K562 (cell line): ENCODE results near the gene TTLL9. TPM values are rescaled to one million over a fixed set of nuclear protein-coding genes. Genes with fewer than 3 reads are reported as not detected.

Source experiments
- ATAC-seq: fragments of 200-7000 bp; cut with Tn5 transposase; 3 replicates; pipeline ENCODE4 v1.9.1; 2020; ENCODE audit warnings: moderate library complexity
- BruUV-seq: library from RNA; stranded (reverse); fragments of 400-500 nt; replicated peaks from 2 replicates; lab custom pipeline; 2021; lab: Mats Ljungman, UMichigan
- CTCF ChIA-PET: fragments of 300-600 bp; formaldehyde crosslinking; extraction: SDS; loops from one replicate; lab custom pipeline; 2021; ENCODE audit warnings: low intra/inter-chr PET ratio; lab: Yijun Ruan, JAX
- POLR2A ChIA-PET: fragments of 300-600, 350-650 bp; sonication (Branson Sonifier 250); formaldehyde crosslinking; extraction: SDS; loops from one replicate; lab custom pipeline; 2021; ENCODE audit warnings: antibody characterized with exemption, inconsistent platforms; lab: Yijun Ruan, JAX
- DNase-seq, 4 experiments: peaks; one replicate each; pipeline versions ENCODE4 v3.0.0 to v3.0.0-alpha.2; 2011 to 2018; ENCODE audit warnings: low spot score in 3 of 4, mixed read lengths in 3 of 4; ENCODE audit errors: extremely low read depth in 1 of 4
- FAIRE-seq: peaks from 2 replicates; lab custom pipeline; 2011; peaks lifted over from hg19 to GRCh38; lab: Jason Lieb, UNC
- H2AFZ ChIP-seq: 2 replicates; pipeline ENCODE4 v1.6.0; 2011; ENCODE audit warnings: low read depth, low read length, control low read depth, inconsistent platforms
- H3K27ac ChIP-seq: fragments of 200-600 bp; 3 replicates; pipeline ENCODE4 v1.8.0; 2011; ENCODE audit warnings: low read depth, mild to moderate bottlenecking, control low read depth, inconsistent platforms, low read length, moderate library complexity, mixed read lengths; ENCODE audit errors: extremely low read depth
- H3K27me3 ChIP-seq, 2 experiments: fragments of 300-600 bp in 1 of 2; 2 replicates in 1 of 2; 3 replicates in 1 of 2; pipeline versions ENCODE4 v1.6.0 to v1.8.0; 2011; ENCODE audit warnings: inconsistent platforms in 2 of 2, low read length in 2 of 2, mild to moderate bottlenecking in 1 of 2, mixed read lengths in 1 of 2, moderate library complexity in 1 of 2; ENCODE audit not compliant: control insufficient read depth in 2 of 2, insufficient read depth in 2 of 2
- H3K36me3 ChIP-seq: fragments of 300-600 bp; 3 replicates; pipeline ENCODE4 v1.8.0; 2011; ENCODE audit warnings: mild to moderate bottlenecking, low read length, inconsistent platforms; ENCODE audit not compliant: control insufficient read depth, insufficient read depth
- H3K4me1 ChIP-seq, 2 experiments: fragments of 200-600 bp in 1 of 2; replicated peaks in 1 of 2; 2 replicates in 1 of 2; 3 replicates in 1 of 2; pipeline versions ENCODE4 v1.5.1 to v1.8.0; 2011; ENCODE audit warnings: inconsistent platforms in 2 of 2, low read length in 2 of 2, mild to moderate bottlenecking in 1 of 2, mixed read lengths in 1 of 2, moderate library complexity in 1 of 2; ENCODE audit not compliant: control insufficient read depth in 2 of 2, insufficient read depth in 2 of 2
- H3K4me2 ChIP-seq: 2 replicates; pipeline ENCODE4 v1.6.1; 2011; ENCODE audit warnings: low read length, control low read depth, inconsistent platforms, mixed read lengths; ENCODE audit not compliant: insufficient read depth
- H3K4me3 ChIP-seq: fragments of 200-600 bp; sonication (generic), shearing (Covaris generic); 2 replicates; pipeline ENCODE4 v1.5.1; 2016; ENCODE audit warnings: control low read depth, inconsistent platforms
- H3K79me2 ChIP-seq: fragments of 200-600 bp; 3 replicates; pipeline ENCODE4 v1.8.0; 2011; ENCODE audit warnings: low read length, inconsistent platforms; ENCODE audit not compliant: control insufficient read depth, insufficient read depth
- H3K9ac ChIP-seq, 2 experiments: 2 replicates each; pipeline versions ENCODE4 v1.6.0 to v1.6.1; 2011; ENCODE audit warnings: low read depth in 2 of 2, low read length in 2 of 2, control low read depth in 1 of 2, inconsistent platforms in 1 of 2, mild to moderate bottlenecking in 1 of 2, mixed read lengths in 1 of 2; ENCODE audit not compliant: insufficient read depth in 1 of 2
- H3K9me1 ChIP-seq: one replicate; pipeline ENCODE4 v1.6.0; 2011; ENCODE audit warnings: inconsistent platforms, mild to moderate bottlenecking, low read length, moderate library complexity; ENCODE audit not compliant: control insufficient read depth, insufficient read depth
- H3K9me3 ChIP-seq: replicated peaks from 2 replicates; pipeline ENCODE4 v1.5.1; 2011; ENCODE audit warnings: low read depth, low read length, inconsistent platforms; ENCODE audit not compliant: control insufficient read depth, insufficient read depth
- H4K20me1 ChIP-seq: replicated peaks from 2 replicates; pipeline ENCODE4 v1.6.1; 2011; ENCODE audit warnings: low read length, inconsistent platforms, mixed read lengths; ENCODE audit not compliant: control insufficient read depth, insufficient read depth
- ELF2 ChIP-seq: fragments of 250-450 bp; sonication (Bioruptor Pico); IDR thresholded peaks from 2 replicates; pipeline ENCODE4 v1.5.0; 2021; ENCODE audit warnings: mild to moderate bottlenecking
- GATAD2B ChIP-seq: fragments of 450-650 bp; IDR thresholded peaks from 2 replicates; pipeline ENCODE4 v1.6.1; 2017; ENCODE audit warnings: mild to moderate bottlenecking, borderline replicate concordance
- KLF6 ChIP-seq: fragments of 250-450 bp; sonication (Bioruptor Pico); IDR thresholded peaks from 2 replicates; pipeline ENCODE4 v1.4.0; 2020; ENCODE audit warnings: mild to moderate bottlenecking, moderate library complexity, borderline replicate concordance
- MNT ChIP-seq, 2 experiments: fragments of 450-650 bp; conservative IDR thresholded peaks; 2 replicates each; pipeline ENCODE4 v1.6.1; 2017; ENCODE audit warnings: mild to moderate bottlenecking in 2 of 2, moderate library complexity in 2 of 2
- OTX1 ChIP-seq: fragments of 450-650 bp; formaldehyde crosslinking; IDR thresholded peaks from 2 replicates; pipeline ENCODE4 v1.4.0; 2022; ENCODE audit warnings: mild to moderate bottlenecking
- PBX2 ChIP-seq, 2 experiments: IDR thresholded peaks in 1 of 2; conservative IDR thresholded peaks in 1 of 2; 2 replicates each; pipeline ENCODE4 v1.6.1; 2016; ENCODE audit warnings: low read depth in 2 of 2, mild to moderate bottlenecking in 1 of 2, missing compliant biosample characterization in 1 of 2, missing genetic modification characterization in 1 of 2, moderate library complexity in 1 of 2
- PML ChIP-seq: IDR thresholded peaks from 2 replicates; pipeline ENCODE4 v1.6.1; 2012; ENCODE audit warnings: low read length, inconsistent platforms
- SP1 ChIP-seq: sonication (generic); formaldehyde crosslinking; IDR thresholded peaks from 2 replicates; pipeline ENCODE4 v1.8.1; 2022; ENCODE audit warnings: mild to moderate bottlenecking, missing genetic modification reagents
- SREBF2 ChIP-seq: sonication (generic); formaldehyde crosslinking; IDR thresholded peaks from 2 replicates; pipeline ENCODE4 v1.4.0; 2020; ENCODE audit warnings: mild to moderate bottlenecking, missing genetic modification reagents
- TBP ChIP-seq: optimal IDR thresholded peaks from 2 replicates; pipeline ENCODE3; 2011; ENCODE audit warnings: low read depth, low read length, improper control_type of control experiment
- ZFP36 ChIP-seq: fragments of 150-350 bp; IDR thresholded peaks from 2 replicates; pipeline ENCODE4 v1.6.1; 2018; ENCODE audit warnings: low read length, low read depth; ENCODE audit not compliant: partially characterized antibody
- ZNF140 ChIP-seq: fragments of 250-450 bp; sonication (Bioruptor Pico); IDR thresholded peaks from 2 replicates; pipeline ENCODE4 v1.8.0; 2021; ENCODE audit warnings: moderate library complexity, mild to moderate bottlenecking, inconsistent platforms
- ZNF316 ChIP-seq: fragments of 450-650 bp; IDR thresholded peaks from 2 replicates; pipeline ENCODE4 v1.6.1; 2016
- ZNF583 ChIP-seq: fragments of 250-450 bp; sonication (Bioruptor Pico); IDR thresholded peaks from 2 replicates; pipeline ENCODE4 v1.4.0; 2020
- WGBS: fragments of 100-300 bp; shearing (Covaris generic); methylation state at CpG from one replicate; pipeline ENCODE4 v1.1.6; 2016; ENCODE audit warnings: low coverage, mixed read lengths; ENCODE audit not compliant: insufficient coverage; ENCODE audit errors: missing lambda C conversion rate; 5-methylcytosine and 5-hydroxymethylcytosine counted together
- in situ Hi-C: fragments of 300-500 bp; cut with MboI; formaldehyde crosslinking; loops from 4 replicates; pipeline ENCODE4 v1.15.0; 2018; ENCODE audit warnings: inconsistent platforms, mixed read lengths
- intact Hi-C: fragments of 100-400 bp; cut with micrococcal nuclease; formaldehyde crosslinking; loops from 2 replicates; pipeline ENCODE4 v1.14.2; 2022
- polyA plus RNA-seq, 8 experiments: library from polyadenylated mRNA; depleted of rRNA in 4 of 8; stranded (reverse) in 5 of 8; unstranded in 3 of 8; fragments of >200 nt; fragmentation: Nextera tagmentation in 2 of 8; fragmentation: Illumina TruSeq in 1 of 8; extraction: Ambion mirVana in 2 of 8; extraction: Trizol in 1 of 8; gene quantifications; 2 replicates each; pipeline versions ENCODE4 v1.2.1 to v1.2.3, GENCODE V29; 2011 to 2014; ENCODE audit warnings: inconsistent platforms in 1 of 8, missing spikeins in 1 of 8
- total RNA-seq, 7 experiments: library from RNA; depleted of rRNA in 6 of 7; stranded (reverse); fragments of >200 nt in 6 of 7; fragmentation: Illumina TruSeq in 2 of 7; extraction: Trizol in 2 of 7; gene quantifications; 2 replicates each; pipeline versions ENCODE4 v1.2.1 to v1.2.3, GENCODE V29; 2011 to 2021; ENCODE audit warnings: low replicate concordance in 1 of 7
- TF ChIP-seq, protein P1 (sequence below): fragments of 250-450 bp; sonication (Bioruptor Pico); IDR thresholded peaks from 2 replicates; pipeline ENCODE4 v1.8.0; 2021; ENCODE audit warnings: mild to moderate bottlenecking, moderate library complexity

TTLL9 gene
- total and polyA plus RNA-seq, 9 of the 15 experiments (the other 6 are each of a cell fraction or from before 2014, with no cell fraction given) = 0.06 to 0.07 TPM; not detected in 7

GRCh38 chr20:31951530-31952453, 81.4 kb downstream of the TTLL9 start, which contains the start of gene PDRG1:
Gene PDRG1, minus strand, starts transcription at chr20:31952046. Its CDS starts 85 bp downstream, at chr20:31951961.
- peak within 1 kb of the TSS; percentile 74 for H2AFZ ChIP-seq
- H3K4me1 ChIP-seq = peaks cover 16 to 17% of the 10 kb centered on the region in 2 experiments
- peaks cover 4% of the 10 kb centered on the region for H3K9me1 ChIP-seq
- peak; percentile 93 for FAIRE-seq
- intact Hi-C loops (loop anchor here (1.0 to 5.0 kb wide), 6 partner anchors 23 to 141 kb away; no protein-coding TSS in a partner anchor), in situ Hi-C loops (loop anchor here (5.0 kb wide), 1 partner anchor 89 kb away; no protein-coding TSS in a partner anchor)
- H3K4me2 ChIP-seq = peak within 1 kb of the TSS; percentile 86
- CTCF ChIA-PET = interaction anchor here (1.6 to 3.5 kb wide), 2 partner anchors 98 to 129 kb away, joined by 5 to 49 read pairs; no protein-coding TSS in a partner anchor
- POLR2A ChIA-PET = interaction anchor here (0.6 to 2.4 kb wide), 6 partner anchors 9 to 113 kb away, joined by 3 to 11 read pairs (median 4); no protein-coding TSS in a partner anchor
- H3K4me3 ChIP-seq = peak within 1 kb of the TSS; percentile 63
- H3K27ac ChIP-seq = peak within 1 kb of the TSS; percentile 68
- TSS peak; percentile 55 for BruUV-seq
- peaks cover 10% of the 10 kb centered on the region for H3K9me3 ChIP-seq
- peak; percentile 94 to 98 (median 97) for DNase-seq
- H3K27me3 ChIP-seq = no peaks in the 10 kb centered on the region; a peak in 1 of 5 replicates
- H3K9ac ChIP-seq = peak within 1 kb of the TSS; percentile 77 to 93
- under 1% methylated on average over 63 of the region's 63 CpGs for WGBS
- peaks cover 34% of the 10 kb centered on the region for H3K36me3 ChIP-seq
- peak; percentile 92 for ATAC-seq
- H3K79me2 ChIP-seq = peaks cover 35% of the 10 kb centered on the region
- H4K20me1 ChIP-seq = peaks cover 15% of the 10 kb centered on the region
- TF ChIP-seq SREBF2 (CRISPR knock-in tag) (no peak), SP1 (CRISPR knock-in tag) (peak; percentile 98), TBP (peak; percentile 63), ZNF316 (no peak), ZNF583 (CRISPR knock-in tag) (no peak), ZNF140 (CRISPR knock-in tag) (no peak), ZFP36 (no peak), MNT (conservative IDR thresholded peaks at IDR 0.05) (peak; percentile 30 to 51; a peak in 3 of 4 replicates), PML (0 out of 2 replicates have a peak, but pooled peaks have one; percentile 40), OTX1 (CRISPR knock-in tag) (peak; percentile 62; the same call in 1 of the 2 replicates), KLF6 (no peak), PBX2 (CRISPR knock-in tag; IDR thresholded peaks at IDR 0.05; ENCODE audit: low read depth) (no peak), PBX2 (tag; conservative IDR thresholded peaks at IDR 0.05; ENCODE audit: low read depth) (no peak), GATAD2B (no peak), ELF2 (CRISPR knock-in tag) (no peak)
- TF ChIP-seq, protein P1, sequence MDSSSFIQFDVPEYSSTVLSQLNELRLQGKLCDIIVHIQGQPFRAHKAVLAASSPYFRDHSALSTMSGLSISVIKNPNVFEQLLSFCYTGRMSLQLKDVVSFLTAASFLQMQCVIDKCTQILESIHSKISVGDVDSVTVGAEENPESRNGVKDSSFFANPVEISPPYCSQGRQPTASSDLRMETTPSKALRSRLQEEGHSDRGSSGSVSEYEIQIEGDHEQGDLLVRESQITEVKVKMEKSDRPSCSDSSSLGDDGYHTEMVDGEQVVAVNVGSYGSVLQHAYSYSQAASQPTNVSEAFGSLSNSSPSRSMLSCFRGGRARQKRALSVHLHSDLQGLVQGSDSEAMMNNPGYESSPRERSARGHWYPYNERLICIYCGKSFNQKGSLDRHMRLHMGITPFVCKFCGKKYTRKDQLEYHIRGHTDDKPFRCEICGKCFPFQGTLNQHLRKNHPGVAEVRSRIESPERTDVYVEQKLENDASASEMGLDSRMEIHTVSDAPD (CRISPR knock-in tag) = no peak
